GM19238 (cell line): ENCODE measurements around the gene BRD7.

Experiments
- DNase-seq: peaks from one replicate; pipeline ENCODE4 v3.0.0; 2011; ENCODE audit warnings: low spot score; ENCODE audit not compliant: insufficient read length

BRD7 gene

DNA sequence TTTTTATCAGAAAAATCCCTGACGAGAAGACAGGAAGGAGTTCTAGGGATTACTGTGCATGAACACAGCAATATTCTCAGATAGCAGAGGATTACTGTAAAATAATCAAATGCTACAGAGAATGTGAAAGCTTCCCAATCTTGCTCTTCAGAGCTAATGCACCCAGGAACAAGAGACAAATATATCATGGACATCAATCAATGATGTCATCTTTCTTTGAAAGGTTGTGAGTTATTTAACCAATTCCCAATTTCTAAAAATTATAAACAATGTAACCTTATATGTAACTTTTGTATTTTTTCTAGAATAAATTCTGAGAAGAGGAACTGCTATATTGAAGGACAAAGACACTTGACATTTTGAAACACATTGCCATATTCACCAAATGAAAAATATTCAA, 46.5 kb downstream of the BRD7 start:
- DNase-seq = no peak

DNA sequence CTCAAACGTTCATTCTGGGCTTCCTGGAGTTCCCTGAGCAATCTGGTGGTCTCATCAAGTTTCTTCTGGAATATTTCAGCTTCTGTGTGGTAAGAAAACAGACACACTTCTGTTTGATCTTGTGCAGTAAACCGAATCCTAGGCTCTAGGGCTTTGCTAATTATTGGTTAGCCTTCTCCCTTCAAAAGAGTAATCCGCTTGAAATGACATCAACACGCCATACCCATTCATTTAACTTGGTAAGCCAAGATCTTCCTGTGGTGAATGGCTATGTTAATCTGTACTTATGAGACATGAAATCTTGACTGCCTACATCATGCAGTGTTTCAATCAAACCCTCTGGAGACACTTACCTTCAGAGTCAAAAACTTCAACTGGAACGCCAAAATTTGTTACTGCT, 48.5 kb downstream of the BRD7 start:
- DNase-seq = no peak

DNA sequence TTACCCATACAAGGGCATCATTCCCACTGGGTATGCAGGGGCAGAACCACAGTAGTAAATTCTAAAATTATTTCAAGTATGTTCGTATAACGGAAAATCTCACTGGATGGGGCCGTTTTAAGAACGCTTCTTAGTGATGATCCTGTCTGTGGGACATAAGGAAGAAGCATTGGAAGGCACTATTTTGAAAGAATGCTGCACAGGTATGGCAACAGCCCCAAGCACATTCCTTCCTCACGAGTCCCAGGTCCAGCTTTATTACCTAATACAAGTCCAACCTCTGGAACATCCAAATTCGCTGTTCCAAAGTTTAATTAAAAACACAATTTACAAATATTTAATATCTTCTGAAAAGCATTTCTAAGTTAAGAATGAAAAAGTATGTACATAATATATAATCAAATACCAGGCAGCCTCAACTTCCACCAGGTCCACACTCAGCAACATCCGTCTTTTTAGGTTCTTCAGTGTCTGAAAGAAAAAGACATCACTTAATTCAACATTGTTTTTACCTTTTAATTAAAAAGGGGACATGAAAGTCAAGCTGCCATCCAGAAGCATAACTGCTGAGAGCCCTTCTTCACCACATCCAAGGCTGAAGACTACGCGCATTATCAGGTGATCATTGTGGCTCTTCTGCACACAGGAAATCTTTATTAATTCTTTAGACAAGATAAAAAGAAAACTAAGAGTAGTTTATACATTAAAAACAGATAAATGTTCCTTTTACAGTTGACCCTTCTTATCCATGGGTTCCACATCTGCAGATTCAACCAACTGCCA, 49.8 kb downstream of the BRD7 start:
- no peak for DNase-seq

DNA sequence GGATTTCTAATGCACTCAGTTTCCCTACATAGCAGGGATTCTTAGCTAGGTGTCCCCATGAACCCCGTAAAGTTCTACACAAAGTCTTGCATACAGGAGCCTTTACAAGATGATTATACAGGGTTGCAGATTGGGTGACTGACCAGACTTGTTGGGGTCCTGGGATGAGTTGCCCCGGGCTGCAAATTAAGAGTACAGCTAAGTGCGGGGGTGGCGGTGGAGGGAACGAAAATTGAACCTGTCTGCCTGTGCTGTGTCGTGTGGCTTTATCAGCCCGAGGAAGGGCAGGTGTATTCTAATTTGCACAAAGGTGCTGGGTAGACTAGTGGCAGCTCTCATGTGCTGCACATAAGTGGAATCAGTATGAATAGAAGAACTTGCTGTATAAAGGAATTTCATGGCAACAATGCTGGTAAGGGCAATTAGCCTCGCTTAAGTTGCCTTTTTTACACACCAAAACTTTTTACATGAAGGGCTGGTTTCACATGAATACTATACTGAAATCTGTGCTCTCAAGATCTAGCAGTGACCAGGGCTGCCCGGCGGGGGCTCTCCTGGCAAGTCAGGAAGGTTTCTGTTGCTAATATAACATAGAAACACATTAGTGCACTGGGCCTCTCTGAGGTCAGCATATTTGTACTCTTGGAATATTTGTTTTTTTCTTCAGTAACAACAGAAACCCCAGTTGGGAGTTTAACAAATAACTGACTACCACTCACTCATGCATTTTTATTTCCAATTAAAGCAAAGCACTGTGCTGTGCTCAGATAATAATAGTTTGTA, 51.7 kb downstream of the BRD7 start:
- DNase-seq = no peak

DNA sequence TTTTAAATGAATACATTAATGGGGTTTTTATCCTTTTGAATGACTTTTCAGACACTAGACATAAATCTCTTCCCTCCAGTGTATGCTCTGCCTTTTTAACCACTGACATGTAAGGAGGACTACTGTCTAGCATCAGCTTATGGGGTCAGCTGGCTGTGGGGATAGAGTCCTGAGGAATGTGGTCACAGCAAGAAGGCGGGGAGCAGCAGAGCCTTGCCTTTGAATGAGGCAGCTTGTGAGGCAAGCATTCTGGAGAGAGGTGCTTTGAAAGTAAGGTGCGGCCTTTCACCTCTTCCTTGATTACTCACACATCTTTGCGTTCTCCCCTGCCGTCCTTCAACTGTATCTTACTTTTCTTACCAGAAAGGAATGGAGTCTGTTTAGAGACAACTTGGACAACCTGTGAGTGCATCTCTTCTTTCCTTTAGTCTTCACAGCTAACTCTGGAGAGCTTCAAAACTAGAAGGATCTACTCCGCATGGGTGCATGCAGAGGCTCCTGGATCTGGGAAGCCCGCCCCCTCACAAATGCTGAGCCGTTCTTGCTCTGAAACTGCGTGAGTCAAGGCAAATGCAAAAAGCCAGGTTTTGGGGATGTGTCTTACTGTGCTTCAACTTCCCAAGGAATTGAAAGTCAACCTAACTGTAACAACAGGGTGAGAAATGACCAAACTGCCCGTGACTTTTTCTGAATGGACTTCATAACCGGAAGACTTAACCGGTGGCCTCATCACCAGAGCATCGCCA, 52.5 kb downstream of the BRD7 start:
- DNase-seq = no peak

DNA sequence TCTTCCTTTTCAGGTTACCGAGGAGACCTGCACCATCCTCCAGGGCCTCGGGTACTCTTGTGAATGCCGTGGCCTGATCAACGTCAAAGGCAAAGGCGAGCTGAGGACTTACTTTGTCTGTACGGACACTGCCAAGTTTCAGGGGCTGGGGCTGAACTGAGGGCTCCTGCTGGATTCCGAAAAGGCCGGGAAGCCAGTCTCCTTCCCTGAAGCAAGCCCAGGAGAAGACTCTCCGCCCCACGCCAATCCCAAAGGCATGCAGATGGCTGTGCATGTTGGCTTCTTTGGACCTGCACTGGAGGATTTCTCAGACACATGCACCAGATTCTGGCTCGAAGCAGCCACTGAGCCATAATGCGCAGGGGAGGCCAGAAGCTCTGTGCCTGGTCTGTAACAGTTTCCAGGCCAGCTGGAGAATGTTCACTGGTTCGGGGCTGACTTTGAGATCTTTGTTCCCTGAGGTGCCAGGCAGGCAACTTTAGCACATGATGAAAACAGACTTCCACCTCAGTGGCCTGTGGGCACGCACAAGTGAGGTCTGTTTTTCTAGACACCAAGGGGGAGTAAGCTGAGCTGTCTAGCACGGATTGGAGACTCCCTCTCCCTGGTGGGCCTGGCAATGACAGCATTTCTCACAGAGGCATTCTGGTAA, 53.3 kb downstream of the BRD7 start:
- DNase-seq = no peak

DNA sequence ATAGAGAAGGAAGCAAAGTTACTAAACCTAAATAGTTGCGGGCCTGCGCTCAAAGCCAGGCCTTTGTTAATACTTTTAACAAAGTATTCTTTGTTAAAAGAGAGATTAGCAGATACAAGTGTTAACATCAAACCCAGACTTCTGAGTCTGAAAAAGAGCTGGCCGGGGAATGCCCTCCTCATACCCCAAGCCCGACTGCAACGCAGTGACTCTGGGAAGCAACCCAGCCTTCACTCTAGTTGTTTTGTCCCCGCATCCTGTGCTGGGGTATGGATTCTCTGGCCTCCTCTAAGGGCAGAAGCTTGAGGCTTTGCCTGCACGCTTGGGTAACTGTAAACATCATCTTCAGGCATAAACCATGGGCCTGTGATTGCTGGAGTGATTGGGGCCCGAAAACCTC, 54.1 kb downstream of the BRD7 start:
- no peak for DNase-seq

DNA sequence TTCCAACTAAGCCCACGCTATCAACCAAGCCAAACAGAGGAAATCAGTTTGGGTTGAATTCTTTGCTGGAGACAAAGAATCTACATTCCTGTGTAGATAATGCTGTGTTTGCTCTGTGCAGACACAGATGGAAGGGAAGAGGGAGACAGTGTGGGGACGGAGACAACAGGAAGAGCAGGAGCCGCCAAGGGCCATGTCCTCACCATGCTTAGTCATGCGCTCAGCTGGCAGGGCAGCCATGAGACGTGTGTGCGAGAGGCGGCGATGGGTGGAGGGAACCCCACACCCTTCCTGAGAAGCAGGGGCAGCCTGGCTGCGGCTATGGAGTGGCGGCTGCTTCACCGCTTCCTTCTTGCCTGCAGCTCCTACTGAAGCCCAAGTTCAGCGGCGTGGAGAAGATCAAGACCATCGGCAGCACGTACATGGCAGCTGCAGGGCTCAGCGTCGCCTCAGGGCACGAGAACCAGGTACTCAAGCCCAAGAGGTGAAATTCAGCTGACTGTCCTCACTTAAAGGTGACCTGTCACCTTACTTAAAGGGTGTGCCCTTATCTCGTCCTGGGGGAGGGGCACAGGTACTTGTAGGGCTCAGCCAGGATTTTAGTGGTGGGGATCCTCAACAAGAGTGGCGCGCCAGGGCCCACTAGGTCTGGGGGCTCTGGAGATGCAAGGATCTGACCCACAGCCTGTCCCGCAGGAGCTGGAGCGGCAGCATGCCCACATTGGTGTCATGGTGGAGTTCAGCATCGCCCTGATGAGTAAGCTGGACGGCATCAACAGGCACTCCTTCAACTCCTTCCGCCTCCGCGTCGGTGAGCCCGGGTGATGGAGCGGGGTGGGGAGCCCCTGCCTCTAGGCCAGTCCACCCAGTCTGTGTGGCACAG, 55.0 kb downstream of the BRD7 start:
- DNase-seq = no peak

DNA sequence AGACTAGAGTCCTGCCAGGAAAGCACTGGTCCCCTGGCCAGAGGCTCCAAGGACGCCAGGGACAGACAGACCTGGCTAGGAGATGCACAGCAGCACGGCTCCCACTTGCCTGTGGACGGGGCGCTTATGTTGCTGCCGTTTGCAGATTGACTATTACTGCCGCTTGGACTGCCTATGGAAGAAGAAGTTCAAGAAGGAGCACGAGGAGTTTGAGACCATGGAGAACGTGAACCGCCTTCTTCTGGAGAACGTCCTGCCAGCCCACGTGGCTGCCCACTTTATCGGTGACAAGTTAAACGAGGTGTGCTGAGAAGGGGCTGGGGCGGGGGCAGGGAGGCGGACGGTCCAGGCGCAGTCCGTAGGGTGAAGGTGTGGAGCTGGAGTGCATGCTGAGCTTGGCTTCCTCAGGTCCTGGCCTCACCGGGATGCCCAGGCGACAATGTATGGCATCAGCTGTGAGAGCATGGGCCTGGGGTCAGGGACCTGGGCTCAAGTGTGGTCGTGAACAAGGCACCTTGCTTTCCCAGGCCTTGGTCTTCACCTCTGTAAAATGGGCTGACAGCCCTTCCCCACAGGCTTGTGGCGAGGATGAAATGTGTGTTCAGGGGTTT, 56.8 kb downstream of the BRD7 start:
- DNase-seq = peak; percentile 1

DNA sequence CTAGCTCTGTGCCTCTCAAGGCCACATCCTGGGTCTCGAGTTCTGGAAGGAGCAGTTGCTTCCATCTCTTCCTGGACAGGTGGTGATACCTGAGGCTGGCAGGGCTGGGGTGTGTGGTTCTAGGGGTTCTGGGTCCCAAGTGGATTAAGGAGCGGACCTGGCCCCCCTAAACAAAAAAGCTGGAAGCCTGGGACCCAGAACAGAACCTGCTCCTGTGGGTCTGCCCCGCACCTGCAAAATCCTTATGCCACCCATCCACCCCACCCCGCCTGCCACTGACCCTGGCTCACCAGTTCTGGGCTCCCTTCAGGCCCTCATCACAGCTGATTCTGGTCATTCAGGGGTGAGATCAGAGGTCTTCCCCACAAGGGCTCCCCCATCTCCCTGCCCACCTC, 57.7 kb downstream of the BRD7 start:
- DNase-seq = no peak

DNA sequence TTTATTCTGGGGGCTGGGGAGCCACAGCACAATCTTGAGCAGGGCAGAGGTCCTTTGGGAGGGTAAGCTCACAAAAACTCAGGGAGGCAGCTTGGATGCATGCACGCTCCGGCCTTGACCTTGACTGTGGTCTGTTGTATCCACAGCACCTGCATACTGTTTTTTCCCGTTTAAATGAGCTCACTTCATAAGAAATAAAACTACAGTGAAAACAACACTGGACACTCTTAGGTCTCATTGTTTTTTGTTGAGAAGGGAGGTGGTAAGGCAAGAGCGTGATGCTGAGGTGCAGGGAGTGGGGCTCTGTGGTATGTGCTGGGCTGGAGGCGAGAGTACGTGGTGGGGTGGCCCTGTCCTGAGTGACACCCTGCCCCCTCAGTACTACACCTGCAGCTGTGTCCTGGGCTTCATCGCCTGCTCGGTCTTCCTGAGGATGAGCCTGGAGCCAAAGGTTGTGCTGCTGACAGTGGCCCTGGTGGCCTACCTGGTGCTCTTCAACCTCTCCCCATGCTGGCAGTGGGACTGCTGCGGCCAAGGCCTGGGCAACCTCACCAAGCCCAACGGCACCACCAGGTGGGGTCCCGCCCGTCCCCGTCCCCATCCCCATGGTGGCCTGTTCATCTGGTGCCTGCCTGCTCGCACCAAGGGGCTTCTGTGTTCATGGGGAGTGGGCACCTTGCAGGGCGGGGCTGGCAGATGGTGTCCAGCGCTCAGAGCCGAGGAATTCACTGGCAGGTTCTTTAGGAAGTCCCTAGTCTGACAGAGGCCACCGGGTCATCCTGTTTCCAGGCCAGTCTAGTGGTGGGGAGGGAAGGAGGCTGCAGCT, 58.3 kb downstream of the BRD7 start:
- DNase-seq = no peak

DNA sequence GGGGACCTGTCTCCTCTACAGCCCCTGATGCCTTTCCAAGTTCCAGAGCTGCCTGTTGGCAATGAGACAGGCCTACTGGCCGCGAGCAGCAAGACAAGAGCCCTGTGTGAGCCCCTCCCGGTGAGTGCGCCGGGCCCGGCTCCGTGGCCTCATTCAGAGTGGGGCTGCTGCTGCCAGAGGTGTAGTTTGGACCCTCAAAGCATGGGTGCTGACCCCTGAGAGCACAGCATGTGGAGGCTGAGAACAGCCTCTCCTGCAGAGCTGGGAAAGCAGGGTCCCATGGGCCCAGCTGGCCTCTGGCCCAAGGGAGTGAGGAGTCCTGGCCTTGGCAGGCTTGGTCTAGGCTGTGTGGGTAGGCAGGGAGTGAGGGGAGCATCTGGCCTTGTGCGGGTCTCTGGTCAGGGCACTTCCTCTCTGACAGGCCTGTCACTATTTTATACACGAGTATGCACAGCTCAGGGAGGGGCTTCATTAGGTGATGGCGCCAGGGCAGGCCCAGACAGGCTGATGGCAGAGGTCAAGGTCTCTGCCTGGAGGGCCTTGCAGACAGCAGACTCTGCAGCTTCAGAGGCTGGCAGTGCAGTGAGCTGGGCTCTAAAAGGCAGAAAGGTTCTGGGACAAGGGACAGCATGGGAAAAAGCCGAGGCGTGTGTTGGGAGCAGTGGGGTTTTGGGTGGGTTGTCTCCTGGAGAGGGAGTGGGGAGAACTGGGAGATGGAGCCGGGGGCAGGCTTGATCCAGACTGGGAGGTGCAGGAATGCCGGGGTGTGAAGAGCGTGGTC, 59.1 kb downstream of the BRD7 start:
- DNase-seq = no peak

DNA sequence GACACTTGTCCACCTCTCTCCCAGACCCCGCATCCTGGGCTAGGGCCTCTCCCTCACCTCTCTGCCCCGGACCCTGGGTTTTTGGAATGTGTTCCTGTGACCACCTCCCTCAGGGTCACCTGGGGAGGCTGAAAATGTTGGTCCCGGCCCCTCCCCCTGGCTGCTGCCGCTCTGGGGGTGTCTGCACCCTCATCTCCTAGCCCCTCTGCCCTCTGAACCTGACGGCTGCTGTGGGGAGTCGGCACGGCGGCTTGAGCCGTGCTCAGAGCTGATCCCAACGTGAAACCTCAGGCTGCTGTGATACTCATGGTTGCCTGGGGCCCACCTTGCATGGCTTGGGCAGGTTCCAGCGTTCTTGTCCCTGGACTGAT, 59.6 kb downstream of the BRD7 start:
- DNase-seq = no peak

DNA sequence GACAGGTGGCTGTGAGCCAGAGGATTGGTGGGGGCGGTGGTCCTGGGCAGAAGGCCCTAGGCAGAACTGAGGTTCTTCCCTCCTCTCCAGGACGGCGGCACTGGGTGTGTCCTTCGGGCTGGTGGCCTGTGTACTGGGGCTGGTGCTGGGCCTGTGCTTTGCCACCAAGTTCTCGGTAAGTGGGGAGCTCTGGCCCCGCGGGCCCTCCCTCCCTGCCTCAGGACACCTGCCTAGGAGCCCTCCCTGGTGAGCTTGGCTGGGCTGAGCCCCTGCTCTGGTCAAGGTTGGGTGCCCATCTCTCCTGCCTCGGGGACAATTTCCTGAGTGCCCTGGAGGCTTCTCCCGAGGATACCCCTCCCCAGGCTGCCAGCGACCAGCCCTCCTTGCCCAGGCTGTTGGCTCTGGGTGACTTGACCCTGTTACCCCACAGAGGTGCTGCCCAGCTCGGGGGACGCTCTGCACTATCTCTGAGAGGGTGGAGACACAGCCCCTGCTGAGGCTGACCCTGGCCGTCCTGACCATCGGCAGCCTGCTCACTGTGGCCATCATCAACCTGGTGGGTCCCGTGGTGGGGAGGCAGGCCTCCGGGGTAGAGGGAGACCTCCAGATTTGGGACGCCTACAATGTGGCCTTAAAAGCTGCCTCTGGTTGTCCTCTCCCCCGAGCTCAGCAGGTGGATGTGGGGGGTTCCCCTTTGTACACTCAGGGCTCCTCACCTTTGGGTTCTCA, 60.4 kb downstream of the BRD7 start:
- DNase-seq = peak; percentile 2

DNA sequence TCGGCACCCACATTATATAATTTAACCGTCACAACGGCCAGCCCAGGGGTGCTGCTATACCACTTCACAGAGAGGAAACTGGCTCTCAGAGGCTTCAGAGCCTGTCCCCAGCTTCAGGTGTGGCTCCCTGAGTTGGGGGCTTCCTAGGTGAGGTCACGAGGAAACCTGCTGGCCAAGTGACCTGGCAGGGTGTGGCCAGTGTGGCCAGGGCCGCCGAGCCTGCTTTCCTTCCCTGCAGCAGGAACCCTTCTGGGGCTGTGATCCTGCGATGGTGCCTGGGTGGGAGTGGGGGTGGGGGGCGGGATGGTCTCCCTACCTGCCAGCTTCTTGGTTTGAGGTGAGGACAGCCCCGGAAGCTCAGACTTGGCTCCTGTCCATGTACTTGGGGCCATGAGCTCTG, 62.5 kb downstream of the BRD7 start:
- no peak for DNase-seq

DNA sequence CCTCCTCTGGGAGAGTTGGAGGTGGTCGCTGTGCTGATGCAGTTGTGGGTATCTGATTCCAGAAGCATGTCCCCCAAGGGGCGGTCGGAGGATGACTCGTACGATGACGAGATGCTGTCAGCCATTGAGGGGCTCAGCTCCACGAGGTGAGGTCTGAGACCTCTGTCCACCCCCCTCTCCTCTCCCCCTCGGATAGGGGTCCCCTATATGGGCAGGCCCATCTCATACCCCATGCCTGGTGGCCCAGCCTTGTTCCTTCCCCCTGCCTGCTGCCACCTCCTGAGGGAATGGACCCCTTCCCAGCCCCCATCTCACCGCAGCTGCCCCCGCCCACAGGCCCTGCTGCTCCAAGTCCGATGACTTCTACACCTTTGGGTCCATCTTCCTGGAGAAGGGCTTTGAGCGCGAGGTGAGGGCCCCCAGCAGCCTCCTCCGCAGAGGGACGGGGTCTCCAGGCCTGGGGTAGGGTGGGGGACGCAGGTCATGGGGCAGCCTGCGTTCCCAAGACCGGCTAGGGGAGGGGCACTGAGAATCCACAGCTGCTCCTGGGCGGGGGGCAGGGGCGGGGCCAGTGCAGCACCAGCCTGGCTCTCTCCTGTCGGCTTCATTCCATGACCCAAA, 63.2 kb downstream of the BRD7 start:
- no peak for DNase-seq
